Gastrocnemius medialis (tissue), 4 donors: Measurements from ENCODE around the gene PLEKHB2.

Source experiments
- POLR2A ChIP-seq, 2 donors: fragments of 450-650 bp; IDR thresholded peaks; one replicate each; pipeline ENCODE4 v1.6.1; 2017; ENCODE audit warnings: antibody characterized with exemption in 2 of 2, mild to moderate bottlenecking in 2 of 2, moderate library complexity in 2 of 2
- TF ChIP-seq, protein P1 (sequence below), 5 experiments: fragments of 450-650 bp in 3 of 5; fragments of 200-600 bp in 2 of 5; sonication (generic) in 2 of 5; IDR thresholded peaks in 4 of 5; conservative IDR thresholded peaks in 1 of 5; 1 replicate in 4 of 5; 2 replicates in 1 of 5; pipeline ENCODE4 v1.5.1; 2016 to 2019; ENCODE audit warnings: antibody characterized with exemption in 5 of 5, mild to moderate bottlenecking in 3 of 5, moderate library complexity in 3 of 5

DNA sequence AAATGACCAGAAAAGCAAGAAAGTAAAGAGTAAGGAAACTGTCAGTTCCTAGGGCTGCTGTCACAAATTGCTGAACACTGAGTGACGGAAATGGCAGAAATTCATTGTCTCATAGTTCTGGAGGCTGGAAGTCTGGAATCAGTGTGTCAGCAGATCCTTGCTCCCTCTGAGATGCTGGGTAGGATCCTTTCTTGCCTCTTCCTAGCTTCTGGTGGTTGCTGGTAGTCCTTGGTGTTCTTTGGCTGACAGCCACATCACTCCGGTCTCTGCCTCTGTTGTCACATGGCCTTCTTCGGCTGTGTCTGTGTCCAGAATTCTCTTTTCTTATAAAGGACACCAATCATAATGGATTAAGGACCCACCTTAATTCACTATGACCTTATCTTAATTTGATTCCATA is 21.9 kb downstream of the PLEKHB2 start:
- TF ChIP-seq, protein P1, sequence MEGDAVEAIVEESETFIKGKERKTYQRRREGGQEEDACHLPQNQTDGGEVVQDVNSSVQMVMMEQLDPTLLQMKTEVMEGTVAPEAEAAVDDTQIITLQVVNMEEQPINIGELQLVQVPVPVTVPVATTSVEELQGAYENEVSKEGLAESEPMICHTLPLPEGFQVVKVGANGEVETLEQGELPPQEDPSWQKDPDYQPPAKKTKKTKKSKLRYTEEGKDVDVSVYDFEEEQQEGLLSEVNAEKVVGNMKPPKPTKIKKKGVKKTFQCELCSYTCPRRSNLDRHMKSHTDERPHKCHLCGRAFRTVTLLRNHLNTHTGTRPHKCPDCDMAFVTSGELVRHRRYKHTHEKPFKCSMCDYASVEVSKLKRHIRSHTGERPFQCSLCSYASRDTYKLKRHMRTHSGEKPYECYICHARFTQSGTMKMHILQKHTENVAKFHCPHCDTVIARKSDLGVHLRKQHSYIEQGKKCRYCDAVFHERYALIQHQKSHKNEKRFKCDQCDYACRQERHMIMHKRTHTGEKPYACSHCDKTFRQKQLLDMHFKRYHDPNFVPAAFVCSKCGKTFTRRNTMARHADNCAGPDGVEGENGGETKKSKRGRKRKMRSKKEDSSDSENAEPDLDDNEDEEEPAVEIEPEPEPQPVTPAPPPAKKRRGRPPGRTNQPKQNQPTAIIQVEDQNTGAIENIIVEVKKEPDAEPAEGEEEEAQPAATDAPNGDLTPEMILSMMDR (IDR thresholded peaks at IDR 0.05 in 4 of 5, conservative IDR thresholded peaks at IDR 0.05 in 1 of 5): no peak
- no peak for TF ChIP-seq POLR2A (IDR thresholded peaks at IDR 0.05)
